Hepatocyte (in vitro differentiated cells): Measurements from ENCODE around the gene EYA3. TPM values are rescaled to one million over a fixed set of nuclear protein-coding genes. Genes with fewer than 3 reads are reported as not detected.

Source experiments
- DNase-seq: peaks from one replicate; pipeline ENCODE4 v3.0.0-alpha.2; 2016; ENCODE audit warnings: low spot score
- H2AFZ ChIP-seq: fragments of 200-600 bp; sonication (generic); 2 replicates; pipeline ENCODE4 v1.6.0; 2016; ENCODE audit warnings: antibody characterized with exemption, mild to moderate bottlenecking
- H3K27ac ChIP-seq: fragments of 200-600 bp; sonication (generic); 2 replicates; pipeline ENCODE4 v1.5.1; 2016; ENCODE audit warnings: mild to moderate bottlenecking
- H3K27me3 ChIP-seq: fragments of 200-600 bp; sonication (generic); 2 replicates; pipeline ENCODE4 v1.6.1; 2016
- H3K36me3 ChIP-seq: fragments of 200-600 bp; sonication (generic); replicated peaks from 2 replicates; pipeline ENCODE4 v1.5.1; 2016; ENCODE audit warnings: low read depth; ENCODE audit not compliant: insufficient read depth
- H3K4me1 ChIP-seq: fragments of 200-600 bp; sonication (generic); 2 replicates; pipeline ENCODE4 v1.5.1; 2016; ENCODE audit warnings: mild to moderate bottlenecking, moderate library complexity; ENCODE audit not compliant: insufficient read depth
- H3K4me2 ChIP-seq: fragments of 200-600 bp; sonication (generic); 2 replicates; pipeline ENCODE4 v1.6.0; 2016
- H3K4me3 ChIP-seq: fragments of 200-600 bp; sonication (generic); 2 replicates; pipeline ENCODE4 v1.5.1; 2016; ENCODE audit warnings: mild to moderate bottlenecking
- H3K79me2 ChIP-seq: fragments of 200-600 bp; sonication (generic); 2 replicates; pipeline ENCODE4 v1.6.0; 2017; ENCODE audit warnings: mild to moderate bottlenecking
- H3K9me2 ChIP-seq: fragments of 200-600 bp; sonication (generic); replicated peaks from 2 replicates; pipeline ENCODE4 v1.6.0; 2017; ENCODE audit warnings: mild to moderate bottlenecking; ENCODE audit not compliant: insufficient read depth
- H3K9me3 ChIP-seq: fragments of 200-600 bp; sonication (generic); 2 replicates; pipeline ENCODE4 v1.5.1; 2016; ENCODE audit warnings: low read depth, mild to moderate bottlenecking
- H4K20me1 ChIP-seq: fragments of 200-600 bp; sonication (generic); 2 replicates; pipeline ENCODE4 v1.6.0; 2016; ENCODE audit warnings: mild to moderate bottlenecking; ENCODE audit not compliant: insufficient read depth, poor library complexity, severe bottlenecking
- EZH2 ChIP-seq: fragments of 200-600 bp; sonication (generic); IDR thresholded peaks from 2 replicates; pipeline ENCODE4 v1.6.1; 2016; ENCODE audit warnings: antibody characterized with exemption, mild to moderate bottlenecking, borderline replicate concordance
- EZH2phosphoT487 ChIP-seq: fragments of 200-600 bp; sonication (generic); IDR thresholded peaks from one replicate; pipeline ENCODE4 v1.6.1; 2018; ENCODE audit warnings: antibody characterized with exemption, mild to moderate bottlenecking, low read depth, moderate library complexity; ENCODE audit not compliant: unreplicated experiment, severe bottlenecking
- WGBS: methylation state at CpG from one replicate; pipeline ENCODE4 v1.1.6; 2016; ENCODE audit warnings: low lambda C conversion rate; ENCODE audit errors: missing lambda C conversion rate; 5-methylcytosine and 5-hydroxymethylcytosine counted together
- polyA plus RNA-seq: library from polyadenylated mRNA; unstranded; fragments of >200 nt; fragmentation: Nextera tagmentation; extraction: Ambion mirVana; gene quantifications from 2 replicates; pipeline ENCODE4 v1.2.1, GENCODE V29; 2016
- total RNA-seq: library from RNA; depleted of rRNA; stranded (reverse); fragments of >200 nt; gene quantifications from 2 replicates; pipeline ENCODE4 v1.2.3, GENCODE V29; 2014
- TF ChIP-seq, protein P1 (sequence below): fragments of 200-600 bp; sonication (generic); IDR thresholded peaks from 2 replicates; pipeline ENCODE4 v1.5.1; 2016; ENCODE audit warnings: antibody characterized with exemption, mild to moderate bottlenecking; ENCODE audit not compliant: poor library complexity

Gene EYA3
- total and polyA plus RNA-seq, 2 experiments from 2014 or later, result 4.2 to 19.9 TPM

- Histone ChIP-seq H3K4me3 (no peak overlapping the region), H4K20me1 (no peaks in the 10 kb centered on the region), H3K4me1 (no peaks in the 10 kb centered on the region), H2AFZ (no peak overlapping the region), H3K27me3 (no peaks in the 10 kb centered on the region), H3K4me2 (no peak overlapping the region), H3K79me2 (no peaks in the 10 kb centered on the region), H3K27ac (no peak overlapping the region), H3K9me3 (no peaks in the 10 kb centered on the region), H3K9me2 (no peaks in the 10 kb centered on the region), H3K36me3 (no peaks in the 10 kb centered on the region)
- no peak for TF ChIP-seq EZH2phosphoT487
- TF ChIP-seq, protein P1, sequence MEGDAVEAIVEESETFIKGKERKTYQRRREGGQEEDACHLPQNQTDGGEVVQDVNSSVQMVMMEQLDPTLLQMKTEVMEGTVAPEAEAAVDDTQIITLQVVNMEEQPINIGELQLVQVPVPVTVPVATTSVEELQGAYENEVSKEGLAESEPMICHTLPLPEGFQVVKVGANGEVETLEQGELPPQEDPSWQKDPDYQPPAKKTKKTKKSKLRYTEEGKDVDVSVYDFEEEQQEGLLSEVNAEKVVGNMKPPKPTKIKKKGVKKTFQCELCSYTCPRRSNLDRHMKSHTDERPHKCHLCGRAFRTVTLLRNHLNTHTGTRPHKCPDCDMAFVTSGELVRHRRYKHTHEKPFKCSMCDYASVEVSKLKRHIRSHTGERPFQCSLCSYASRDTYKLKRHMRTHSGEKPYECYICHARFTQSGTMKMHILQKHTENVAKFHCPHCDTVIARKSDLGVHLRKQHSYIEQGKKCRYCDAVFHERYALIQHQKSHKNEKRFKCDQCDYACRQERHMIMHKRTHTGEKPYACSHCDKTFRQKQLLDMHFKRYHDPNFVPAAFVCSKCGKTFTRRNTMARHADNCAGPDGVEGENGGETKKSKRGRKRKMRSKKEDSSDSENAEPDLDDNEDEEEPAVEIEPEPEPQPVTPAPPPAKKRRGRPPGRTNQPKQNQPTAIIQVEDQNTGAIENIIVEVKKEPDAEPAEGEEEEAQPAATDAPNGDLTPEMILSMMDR, result no peak
- TF ChIP-seq EZH2, result no peak
- no peak for DNase-seq
- 56% methylated on average over 3 of the region's 3 CpGs for WGBS
Measured at GRCh38 chr1:27951396-27951795, 137.0 kb downstream of the EYA3 start.

- TF ChIP-seq EZH2phosphoT487 (no peak), EZH2 (no peak)
- TF ChIP-seq, protein P1, result no peak
- H3K79me2 ChIP-seq, result no peaks in the 10 kb centered on the region
- no peak overlapping the region for H3K4me3 ChIP-seq
- 93% methylated on average over 8 of the region's 8 CpGs for WGBS
- H4K20me1 ChIP-seq, result no peaks in the 10 kb centered on the region
- no peak overlapping the region for H3K27ac ChIP-seq
- H2AFZ ChIP-seq, result no peak overlapping the region
- no peaks in the 10 kb centered on the region for H3K36me3 ChIP-seq
- DNase-seq, result no peak
- no peaks in the 10 kb centered on the region for H3K9me2 ChIP-seq
- H3K27me3 ChIP-seq, result no peaks in the 10 kb centered on the region
- H3K4me1 ChIP-seq, result no peaks in the 10 kb centered on the region
- no peak overlapping the region for H3K4me2 ChIP-seq
- H3K9me3 ChIP-seq, result no peaks in the 10 kb centered on the region
Measured at GRCh38 chr1:27949027-27949426, 139.4 kb downstream of the EYA3 start.

DNA sequence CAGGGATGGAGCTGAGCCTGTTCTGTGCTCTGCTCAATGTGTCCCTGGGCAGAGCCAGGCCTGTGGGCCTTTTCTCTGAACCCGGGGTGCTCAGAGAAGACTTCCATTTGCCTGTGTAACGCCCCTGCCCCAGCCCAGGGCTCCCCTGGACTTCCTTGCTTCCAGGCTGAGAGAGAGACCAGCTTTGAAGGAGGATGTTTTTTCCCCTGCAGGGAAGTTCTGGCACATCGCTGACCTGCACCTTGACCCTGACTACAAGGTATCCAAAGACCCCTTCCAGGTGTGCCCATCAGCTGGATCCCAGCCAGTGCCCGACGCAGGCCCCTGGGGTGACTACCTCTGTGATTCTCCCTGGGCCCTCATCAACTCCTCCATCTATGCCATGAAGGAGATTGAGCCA is 143.4 kb downstream of the EYA3 start:
- no peaks in the 10 kb centered on the region for H3K79me2 ChIP-seq
- H3K4me2 ChIP-seq, result no peak overlapping the region
- no peaks in the 10 kb centered on the region for H4K20me1 ChIP-seq
- no peak overlapping the region for H3K27ac ChIP-seq
- H3K27me3 ChIP-seq, result no peaks in the 10 kb centered on the region
- no peaks in the 10 kb centered on the region for H3K36me3 ChIP-seq
- TF ChIP-seq EZH2 (no peak), EZH2phosphoT487 (no peak)
- TF ChIP-seq, protein P1, result no peak
- H3K4me3 ChIP-seq, result no peak overlapping the region
- no peaks in the 10 kb centered on the region for H3K9me2 ChIP-seq
- 94% methylated on average over 5 of the region's 5 CpGs for WGBS
- H2AFZ ChIP-seq, result no peak overlapping the region
- H3K4me1 ChIP-seq, result no peaks in the 10 kb centered on the region
- H3K9me3 ChIP-seq, result no peaks in the 10 kb centered on the region
- DNase-seq, result no peak
